Stimulated activated CD4-positive, alpha-beta T cell treated with anti-CD3 and anti-CD28 coated beads, Interleukin-15, amount 100 ng/mL, for 1 hour (primary cell): ENCODE measurements around the gene HAGH.
A peak's percentile ranks its signal among the peaks of the same experiment; 100 is the strongest.
"Not testable (repeated sequence)": the region's sequence is repeated elsewhere in the genome, so short reads cannot be mapped to it uniquely, and the experiment has no call there.

ENCODE experiments used
- DNase-seq, 2 donors: peaks; one replicate each; pipeline ENCODE4 v3.0.0-alpha.2; 2020; ENCODE audit warnings: low read depth in 1 of 2, low spot score in 1 of 2

The HAGH gene

DNA sequence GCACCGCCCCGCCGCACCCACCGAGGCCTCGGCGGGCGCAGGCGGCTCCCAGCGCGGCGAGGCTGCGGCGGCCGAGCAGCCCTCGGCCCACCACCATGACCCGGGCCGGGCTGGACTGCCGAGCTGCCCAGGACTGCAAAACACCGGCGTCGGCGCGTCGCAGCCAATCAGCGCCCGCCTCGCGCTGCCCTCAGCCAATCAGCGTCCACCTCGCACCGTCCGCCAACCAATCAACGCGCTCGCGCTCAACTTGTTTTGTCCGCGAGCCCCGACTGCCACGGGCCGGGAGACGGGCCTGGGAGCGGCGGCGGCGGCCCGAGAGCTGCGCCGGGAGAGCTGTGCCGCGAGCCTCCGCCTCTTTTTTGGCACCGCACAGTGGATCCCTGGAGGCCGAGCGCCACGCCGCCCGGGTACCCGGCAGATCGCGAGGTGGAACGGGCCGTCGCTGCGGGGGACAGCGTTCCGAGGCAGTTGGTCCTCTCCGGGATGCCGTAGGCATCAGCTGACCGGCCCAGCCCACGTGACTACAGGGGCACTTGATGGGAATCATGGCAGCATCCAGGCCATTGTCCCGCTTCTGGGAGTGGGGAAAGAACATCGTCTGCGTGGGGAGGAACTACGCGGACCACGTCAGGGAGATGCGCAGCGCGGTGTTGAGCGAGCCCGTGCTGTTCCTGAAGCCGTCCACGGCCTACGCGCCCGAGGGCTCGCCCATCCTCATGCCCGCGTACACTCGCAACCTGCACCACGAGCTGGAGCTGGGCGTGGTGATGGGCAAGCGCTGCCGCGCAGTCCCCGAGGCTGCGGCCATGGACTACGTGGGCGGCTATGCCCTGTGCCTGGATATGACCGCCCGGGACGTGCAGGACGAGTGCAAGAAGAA lies at the start of gene HAGH, which contains the start of gene FAHD1:
Gene HAGH, minus strand, starts transcription at position 135 of the 883 bp plus-strand sequence. Its CDS starts 38 bp downstream, at position 97.
Gene FAHD1, plus strand, starts transcription at position 516 of the 883 bp plus-strand sequence. Its CDS starts 33 bp downstream, at position 549.
- peak; percentile 81 to 88 for DNase-seq

- DNase-seq, result not testable (repeated sequence)
Observed at GRCh38 chr16:1876066-1876465, 49.4 kb upstream of the HAGH start.

DNA sequence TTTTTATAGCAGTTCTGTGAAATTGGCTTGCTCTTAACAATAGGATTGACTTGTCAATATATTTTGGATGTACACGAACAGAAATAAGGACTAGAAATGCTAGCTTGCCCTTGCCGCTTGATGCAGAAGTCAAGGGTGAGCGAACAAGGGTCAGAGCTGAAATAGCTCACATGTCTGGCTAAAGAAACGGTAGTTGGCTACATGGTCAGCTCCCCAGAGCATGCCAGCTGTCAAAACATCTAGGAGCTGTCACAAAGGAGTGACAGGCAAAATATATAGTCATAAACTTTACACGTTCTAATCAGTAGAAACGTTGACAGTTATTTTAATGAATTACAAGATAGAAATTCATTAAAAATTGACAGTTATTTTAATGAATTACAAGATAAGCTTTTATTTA lies 48.2 kb upstream of the HAGH start:
- DNase-seq, result no peak

- peak in 1 of 2 donors; percentile 18 for DNase-seq
Observed at GRCh38 chr16:1871974-1872635, 45.5 kb upstream of the HAGH start, which contains the start of gene MEIOB. Gene MEIOB (minus strand): TSS chr16:1872164. CDS start chr16:1868175, 3,989 bp downstream.

DNA sequence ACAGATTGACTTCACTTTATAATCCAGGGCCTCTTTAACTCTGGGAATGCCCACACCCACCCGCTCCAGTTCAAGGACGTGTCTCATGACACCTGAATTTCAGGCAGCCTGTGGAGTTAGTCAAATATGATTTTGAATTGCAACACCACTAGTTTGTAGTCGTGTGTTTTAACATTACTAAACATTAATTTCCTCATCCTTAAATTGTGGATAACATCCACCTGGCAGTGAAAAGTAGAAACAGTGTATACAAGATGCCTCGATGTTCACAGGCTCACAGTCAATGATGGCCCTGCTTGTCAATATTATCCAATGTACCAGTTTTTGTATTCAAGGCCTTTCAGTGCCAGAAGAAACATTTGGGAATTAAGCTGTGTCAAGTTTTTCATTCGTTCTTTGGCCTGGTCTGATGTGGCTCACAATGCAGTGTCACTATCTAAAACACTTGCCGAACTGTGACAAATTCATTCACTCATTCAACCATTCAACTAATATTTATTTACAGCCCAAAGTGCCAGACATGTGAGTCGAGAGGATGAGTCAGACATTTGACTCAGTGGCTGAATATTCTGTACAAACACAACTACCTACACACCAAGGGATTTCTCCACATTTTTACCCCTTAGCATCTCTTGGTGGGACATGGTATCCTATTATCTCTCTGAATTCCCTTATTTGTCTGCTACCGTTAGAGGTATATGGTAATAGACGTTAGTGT lies 43.9 kb upstream of the HAGH start:
- no peak for DNase-seq

DNA sequence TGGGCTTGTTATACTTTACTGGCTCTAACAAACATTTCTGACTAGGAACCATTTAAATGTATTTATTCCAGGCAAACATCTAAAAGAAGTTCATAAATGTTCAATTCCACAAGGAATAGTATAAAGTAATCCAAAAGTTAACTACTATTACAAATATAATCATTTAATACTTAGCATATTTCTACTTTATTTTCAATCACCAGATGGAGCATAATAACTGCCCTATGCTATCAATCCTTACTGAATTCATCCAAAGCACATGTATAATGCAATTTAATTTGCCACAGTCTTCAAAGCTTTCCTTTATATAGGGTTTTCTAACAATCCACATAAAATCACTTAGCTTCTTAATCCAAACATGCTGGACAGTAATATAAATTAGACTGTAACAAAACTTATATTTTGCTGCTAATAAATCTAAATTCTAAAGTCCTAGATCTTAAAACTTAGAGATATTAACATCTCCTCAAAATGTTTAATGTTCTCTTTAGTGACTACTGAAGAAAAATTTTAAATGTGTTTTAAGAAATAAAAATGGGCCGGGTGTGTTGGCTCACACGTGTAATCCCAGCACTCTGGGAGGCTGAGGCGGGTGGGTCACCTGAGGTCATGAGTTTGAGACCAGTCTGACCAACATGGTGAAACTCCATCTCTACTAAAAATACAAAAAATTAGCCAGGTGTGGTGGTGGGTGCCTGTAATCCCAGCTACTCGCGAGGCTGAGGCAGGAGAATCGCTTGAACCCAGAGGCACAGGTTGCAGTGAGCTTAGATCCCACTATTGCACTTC lies 39.5 kb upstream of the HAGH start:
- DNase-seq, result no peak

- no peak for DNase-seq
Observed at GRCh38 chr16:1863681-1864460, 37.2 kb upstream of the HAGH start.

- no peak for DNase-seq
Observed at GRCh38 chr16:1862394-1862793, 35.8 kb upstream of the HAGH start.

DNA sequence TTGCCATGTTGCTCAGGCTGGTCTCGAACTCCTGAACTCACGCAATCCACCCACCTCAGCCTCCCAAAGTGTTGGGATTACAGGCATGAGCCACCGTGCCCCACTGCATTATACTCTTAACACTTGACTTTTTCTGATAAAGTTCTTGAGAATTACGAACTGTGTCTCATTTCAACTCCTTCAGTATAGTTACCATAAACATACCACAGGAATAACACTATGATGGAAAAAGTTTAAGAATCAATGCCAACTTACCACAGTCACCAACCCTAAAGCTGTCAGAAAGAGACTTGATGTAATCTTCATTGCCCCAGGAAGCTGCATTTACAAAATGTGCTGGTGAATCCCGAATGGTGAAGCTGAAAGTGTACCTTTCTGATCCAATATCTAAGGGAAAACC lies 35.1 kb upstream of the HAGH start:
- no peak for DNase-seq

DNA sequence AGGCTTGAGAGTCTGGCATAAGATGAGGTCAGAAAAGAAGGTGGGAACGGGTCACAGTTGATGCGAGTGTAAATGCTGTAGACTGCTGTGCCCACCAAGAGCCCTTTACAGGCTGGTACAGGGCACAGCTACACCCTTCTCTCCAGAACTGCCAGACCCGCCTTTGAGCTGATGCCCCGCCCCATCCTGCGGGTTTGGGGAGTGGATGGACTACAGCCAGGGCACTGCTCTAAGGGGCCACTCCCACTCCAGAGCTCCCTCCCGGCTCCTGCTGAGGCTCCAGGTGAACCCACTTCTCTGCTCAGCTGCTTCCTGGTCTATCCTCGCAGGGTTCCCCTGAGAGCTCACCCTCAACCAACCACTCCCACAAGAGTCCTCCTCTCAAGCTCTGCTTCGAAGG lies 33.0 kb upstream of the HAGH start:
- no peak for DNase-seq

GRCh38 chr16:1858189-1858865 lies 31.7 kb upstream of the HAGH start:
- DNase-seq, result no peak

DNA sequence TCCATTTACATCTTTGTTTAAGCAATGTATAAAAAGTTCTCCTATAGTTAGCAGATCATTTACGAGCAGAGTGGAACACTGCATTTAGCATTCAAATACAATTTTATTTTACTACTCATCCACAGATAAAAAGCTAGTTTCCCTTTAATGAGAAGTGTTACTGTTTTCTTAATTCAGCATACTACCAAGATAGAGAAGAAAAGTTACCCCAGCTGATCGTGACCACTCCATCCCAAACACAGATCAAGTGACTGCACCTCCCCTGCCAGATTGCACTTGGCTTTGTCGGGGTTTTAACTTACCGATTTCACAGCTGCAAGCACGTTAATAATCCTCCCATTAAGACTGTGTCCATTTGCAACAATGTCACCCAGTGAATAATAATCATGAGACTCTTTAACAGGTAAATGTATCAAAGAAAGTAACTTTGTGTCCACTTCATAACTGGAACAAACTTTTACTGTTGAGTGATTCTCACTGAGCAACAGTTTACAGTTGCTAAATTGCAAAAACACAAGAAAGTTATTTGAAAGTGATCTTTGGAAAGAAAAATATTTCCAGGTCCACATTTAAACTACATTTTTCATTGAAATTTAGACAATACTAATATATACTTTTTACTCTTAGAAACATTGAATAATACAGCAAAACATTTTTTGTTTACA lies 30.9 kb upstream of the HAGH start:
- DNase-seq, result no peak

DNA sequence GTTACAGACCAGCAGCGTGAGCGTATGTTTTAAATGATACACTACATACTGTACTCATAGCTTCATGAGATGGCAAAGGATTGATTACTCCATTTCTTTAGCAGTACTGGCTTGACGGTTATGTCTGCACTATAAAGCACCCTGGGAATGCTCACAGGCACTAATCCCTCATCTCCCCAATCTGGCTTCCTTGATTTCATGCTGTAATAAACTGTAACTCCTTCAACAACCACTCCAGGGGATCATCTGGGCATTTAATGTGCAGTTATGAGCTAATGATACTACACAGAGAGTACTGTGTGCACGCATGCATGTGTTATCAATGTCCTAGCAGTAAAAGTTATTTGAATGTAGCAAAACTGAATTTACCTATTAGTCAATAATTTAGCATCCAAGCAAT lies 25.2 kb upstream of the HAGH start:
- DNase-seq, result no peak

DNA sequence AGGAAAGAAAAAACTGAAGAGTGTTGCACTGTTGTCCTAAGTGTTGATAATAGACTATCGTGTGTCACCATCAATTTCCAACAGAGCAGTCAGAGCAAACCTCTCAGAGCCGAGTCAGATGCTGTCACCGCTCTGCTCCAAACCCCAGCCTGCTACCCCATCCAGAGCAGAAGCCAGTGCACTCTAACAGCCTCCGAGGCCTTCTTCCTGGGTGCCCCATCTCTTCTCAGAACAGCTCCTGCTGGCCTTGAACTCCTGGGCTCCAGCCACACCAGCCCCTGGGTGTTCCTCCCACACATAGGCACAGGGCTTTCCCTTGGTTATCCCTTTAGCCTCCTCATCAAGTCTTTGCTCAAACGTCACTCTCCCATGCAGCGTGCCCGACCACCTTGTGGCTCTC lies 24.4 kb upstream of the HAGH start:
- no peak for DNase-seq

GRCh38 chr16:1846416-1846815 lies 19.8 kb upstream of the HAGH start:
- no peak for DNase-seq

DNA sequence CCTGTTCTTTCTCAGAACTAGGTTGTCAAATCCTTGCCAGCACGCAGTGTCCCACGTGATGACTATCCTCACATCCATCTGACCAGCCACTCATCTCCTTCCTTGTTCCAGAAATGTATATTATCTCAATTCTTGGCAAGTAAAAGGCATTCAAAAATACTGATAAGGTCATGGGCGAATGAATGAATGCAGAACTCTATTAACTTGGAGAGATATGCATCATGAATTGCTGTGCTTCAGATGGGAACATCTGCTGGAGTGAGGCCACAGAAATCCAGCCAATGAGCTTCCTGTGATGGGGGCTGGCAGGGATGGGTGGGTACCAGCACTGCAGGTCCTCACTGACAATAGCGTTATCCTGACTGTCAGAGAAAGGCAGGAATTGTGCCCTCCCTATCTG lies 19.4 kb upstream of the HAGH start:
- DNase-seq, result no peak

DNA sequence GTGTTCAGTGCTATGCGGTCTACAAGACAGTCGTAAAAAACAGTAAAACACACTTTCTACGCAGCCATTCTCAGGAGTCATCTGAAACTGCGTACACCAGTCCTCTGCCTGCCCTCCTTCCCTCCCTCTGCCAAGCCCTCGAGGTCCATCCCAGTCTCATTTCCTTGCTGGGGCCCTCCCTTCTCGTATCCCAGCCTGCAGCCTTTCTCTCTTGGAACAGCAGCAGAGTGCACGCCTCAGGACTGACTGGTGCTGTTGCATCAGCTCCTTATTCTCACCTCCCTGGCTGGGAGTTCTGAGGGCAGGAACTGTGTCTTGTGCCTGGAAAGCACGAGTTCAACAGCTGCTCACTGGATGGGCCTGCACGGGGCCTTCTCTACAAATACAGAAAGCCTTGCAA lies 12.9 kb upstream of the HAGH start:
- no peak for DNase-seq

DNA sequence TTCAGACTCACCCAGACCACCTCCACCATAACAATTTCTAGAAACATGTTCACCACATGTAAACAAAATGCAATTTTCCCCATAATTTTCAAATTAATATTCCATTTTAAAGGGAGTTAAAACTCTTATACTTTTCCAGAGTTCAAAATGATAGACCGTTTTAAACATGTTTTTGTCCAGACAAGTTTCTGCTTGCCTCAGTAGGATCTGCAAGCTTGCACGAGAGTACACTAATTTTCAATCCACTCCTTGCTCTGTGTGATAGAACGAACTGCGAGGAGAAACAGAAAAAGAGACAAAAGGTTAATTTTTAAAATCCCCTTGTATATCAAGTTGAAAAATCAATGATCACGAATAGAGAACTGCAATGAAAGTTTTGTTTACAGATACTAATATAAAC lies 7.5 kb upstream of the HAGH start:
- DNase-seq, result no peak
